BE2C (cell line): ENCODE results near the gene SLC9A3.
"Not testable (repeated sequence)": the region's sequence is repeated elsewhere in the genome, so short reads cannot be mapped to it uniquely, and the experiment has no call there.

Experiments
- DNase-seq: peaks from one replicate; pipeline ENCODE4 v3.0.0-alpha.2; 2020
- H3K27me3 ChIP-seq: fragments of 250-450 bp; sonication (Bioruptor Pico); 2 replicates; pipeline ENCODE4 v1.5.1; 2020; ENCODE audit warnings: mild to moderate bottlenecking
- H3K36me3 ChIP-seq: fragments of 250-450 bp; sonication (Bioruptor Pico); 2 replicates; pipeline ENCODE4 v1.5.1; 2020; ENCODE audit warnings: mild to moderate bottlenecking
- H3K4me1 ChIP-seq: fragments of 250-450 bp; sonication (Bioruptor Pico); 2 replicates; pipeline ENCODE4 v1.5.1; 2020
- H3K4me3 ChIP-seq: 2 replicates; pipeline ENCODE4 v1.5.1; 2011; ENCODE audit warnings: low read depth, low read length
- H3K9me3 ChIP-seq: fragments of 250-450 bp; sonication (Bioruptor Pico); 2 replicates; pipeline ENCODE4 v1.5.1; 2020
- CTCF ChIP-seq: IDR thresholded peaks from 2 replicates; pipeline ENCODE4 v1.5.1; 2012; ENCODE audit warnings: mild to moderate bottlenecking, low read depth, low read length

Gene SLC9A3

GRCh38 chr5:514673-515072 is 9.6 kb downstream of the SLC9A3 start:
- Histone ChIP-seq H3K27me3 (0 out of 2 replicates have a peak, but pooled peaks cover 3% of the 10 kb centered on the region), H3K4me1 (no peaks in the 10 kb centered on the region), H3K4me3 (no peak overlapping the region), H3K9me3 (no peaks in the 10 kb centered on the region), H3K36me3 (no peaks in the 10 kb centered on the region)
- no peak for TF ChIP-seq CTCF
- no peak for DNase-seq

GRCh38 chr5:514101-514485 is 10.2 kb downstream of the SLC9A3 start:
- H3K4me1 ChIP-seq: no peaks in the 10 kb centered on the region
- H3K27me3 ChIP-seq: no peaks in the 10 kb centered on the region
- no peak for DNase-seq
- no peak overlapping the region for H3K4me3 ChIP-seq
- H3K9me3 ChIP-seq: no peaks in the 10 kb centered on the region
- TF ChIP-seq CTCF: no peak
- no peaks in the 10 kb centered on the region for H3K36me3 ChIP-seq

- Histone ChIP-seq H3K4me1 (no peaks in the 10 kb centered on the region), H3K4me3 (no peak overlapping the region), H3K27me3 (no peaks in the 10 kb centered on the region), H3K9me3 (no peaks in the 10 kb centered on the region), H3K36me3 (no peaks in the 10 kb centered on the region)
- TF ChIP-seq CTCF: no peak
- DNase-seq: no peak
These were observed 10.8 kb downstream of the SLC9A3 start for GRCh38 chr5:513216-514100.

- DNase-seq: no peak
- no peak for TF ChIP-seq CTCF
- H3K36me3 ChIP-seq: no peaks in the 10 kb centered on the region
- H3K4me1 ChIP-seq: no peaks in the 10 kb centered on the region
- H3K4me3 ChIP-seq: no peak overlapping the region
- no peaks in the 10 kb centered on the region for H3K27me3 ChIP-seq
- H3K9me3 ChIP-seq: no peaks in the 10 kb centered on the region
These were observed 12.8 kb downstream of the SLC9A3 start for GRCh38 chr5:511476-511875.

- Histone ChIP-seq H3K4me1 (no peaks in the 10 kb centered on the region), H3K9me3 (no peaks in the 10 kb centered on the region), H3K36me3 (no peaks in the 10 kb centered on the region), H3K27me3 (no peaks in the 10 kb centered on the region), H3K4me3 (no peak overlapping the region)
- no peak for TF ChIP-seq CTCF
- no peak for DNase-seq
These were observed 13.7 kb downstream of the SLC9A3 start for GRCh38 chr5:510521-510920.

GRCh38 chr5:509611-510185 is 14.6 kb downstream of the SLC9A3 start:
- H3K27me3 ChIP-seq: no peaks in the 10 kb centered on the region
- no peak for DNase-seq
- no peaks in the 10 kb centered on the region for H3K4me1 ChIP-seq
- no peaks in the 10 kb centered on the region for H3K36me3 ChIP-seq
- no peaks in the 10 kb centered on the region for H3K9me3 ChIP-seq
- H3K4me3 ChIP-seq: no peak overlapping the region
- TF ChIP-seq CTCF: no peak

- not testable (repeated sequence) for H3K9me3 ChIP-seq, DNase-seq, H3K4me3 ChIP-seq, H3K27me3 ChIP-seq, H3K4me1 ChIP-seq, H3K36me3 ChIP-seq
These were observed 16.2 kb downstream of the SLC9A3 start for GRCh38 chr5:507986-508575.
